Tibial nerve (tissue), 4 donors: ENCODE results near the gene HNRNPF. TPM values are rescaled to one million over a fixed set of nuclear protein-coding genes. Genes with fewer than 3 reads are reported as not detected.

ENCODE experiments used
- DNase-seq, 2 donors: peaks; one replicate each; pipeline ENCODE4 v3.0.0-alpha.2; 2019; ENCODE audit warnings: low spot score in 2 of 2
- H3K27ac ChIP-seq, 4 donors: fragments of 200-600 bp; sonication (generic) in 3 of 4; one replicate each; pipeline ENCODE4 v1.5.1; 2017 to 2019; ENCODE audit warnings: mild to moderate bottlenecking in 1 of 4
- H3K27me3 ChIP-seq, 2 donors: fragments of 200-600 bp; sonication (generic) in 1 of 2; one replicate each; pipeline versions ENCODE4 v1.5.1 to v1.6.0; 2017 to 2019
- H3K36me3 ChIP-seq, 3 donors: fragments of 200-600 bp; sonication (generic); one replicate each; pipeline ENCODE4 v1.5.1; 2018 to 2019
- H3K4me1 ChIP-seq, 4 donors: fragments of 200-600 bp; sonication (generic) in 3 of 4; one replicate each; pipeline ENCODE4 v1.5.1; 2017 to 2019
- H3K4me3 ChIP-seq, 4 donors: fragments of 200-600 bp; sonication (generic) in 3 of 4; one replicate each; pipeline ENCODE4 v1.5.1; 2017 to 2019; ENCODE audit warnings: mild to moderate bottlenecking in 1 of 4, moderate library complexity in 1 of 4
- H3K9me3 ChIP-seq, 4 donors: fragments of 200-600 bp; sonication (generic) in 3 of 4; one replicate each; pipeline ENCODE4 v1.5.1; 2017 to 2019
- EP300 ChIP-seq, 2 donors: sonication (generic); formaldehyde crosslinking; IDR thresholded peaks; one replicate each; pipeline ENCODE4 v1.6.1; 2017; ENCODE audit warnings: antibody characterized with exemption in 2 of 2, mild to moderate bottlenecking in 1 of 2
- POLR2A ChIP-seq, 2 donors: fragments of 450-650 bp; IDR thresholded peaks; one replicate each; pipeline ENCODE4 v1.6.1; 2017; ENCODE audit warnings: antibody characterized with exemption in 2 of 2, mild to moderate bottlenecking in 2 of 2, moderate library complexity in 2 of 2
- WGBS, 2 donors: methylation state at CpG; one replicate each; pipeline ENCODE4 v1.1.5; 2018; 5-methylcytosine and 5-hydroxymethylcytosine counted together
- total RNA-seq, 4 donors: library from RNA; depleted of rRNA; stranded (reverse); fragments of >200 nt; gene quantifications; one replicate each; pipeline ENCODE4 v1.1.0, GENCODE V29; 2016
- TF ChIP-seq, protein P1 (sequence below), 5 experiments: fragments of 200-600 bp in 3 of 5; fragments of 450-650 bp in 2 of 5; sonication (generic) in 3 of 5; IDR thresholded peaks; one replicate each; pipeline ENCODE4 v1.5.1; 2016 to 2019; ENCODE audit warnings: antibody characterized with exemption in 5 of 5, mild to moderate bottlenecking in 3 of 5, moderate library complexity in 2 of 5

Gene HNRNPF
- total RNA-seq, 4 donors from 2014 or later: 112 to 136 (median 134) TPM

DNA sequence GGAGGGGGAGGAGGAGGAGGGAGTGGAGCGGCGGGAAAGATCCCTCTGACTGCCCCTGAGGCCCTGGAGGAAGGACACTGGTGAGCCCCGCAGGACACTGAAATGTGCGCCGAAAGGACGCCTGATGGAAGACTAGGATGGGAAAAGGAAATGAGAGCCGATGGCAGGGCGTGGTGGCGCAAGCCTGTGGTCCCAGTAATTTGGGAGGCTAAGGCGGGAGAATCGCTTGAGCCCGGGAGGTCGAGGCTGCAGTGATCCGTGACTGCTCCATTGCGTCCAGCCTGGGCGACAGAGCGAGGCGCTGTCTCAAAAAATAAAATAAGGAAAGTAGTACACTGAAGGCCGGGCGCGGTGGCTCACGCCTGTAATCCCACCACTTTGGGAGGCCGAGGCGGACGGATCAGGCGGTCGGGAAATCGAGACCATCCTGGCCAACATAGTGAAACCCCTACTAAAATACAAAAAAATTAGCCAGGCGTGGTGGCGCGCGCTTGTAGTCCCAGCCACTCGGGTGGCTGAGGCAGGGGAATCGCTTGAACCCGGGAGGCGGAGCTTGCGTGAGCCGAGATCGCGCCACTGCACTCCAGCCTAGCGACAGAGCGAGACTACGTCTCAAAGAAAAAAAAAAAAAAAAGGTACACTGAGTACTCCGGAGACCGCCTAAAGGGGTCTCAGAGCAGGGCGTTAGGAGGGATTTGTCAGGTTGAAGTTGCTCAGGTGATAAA is 561 bp upstream of the HNRNPF start:
- no peak for DNase-seq
- no peak for TF ChIP-seq EP300 (IDR thresholded peaks at IDR 0.05)
- no peak for TF ChIP-seq POLR2A (IDR thresholded peaks at IDR 0.05)
- TF ChIP-seq, protein P1, sequence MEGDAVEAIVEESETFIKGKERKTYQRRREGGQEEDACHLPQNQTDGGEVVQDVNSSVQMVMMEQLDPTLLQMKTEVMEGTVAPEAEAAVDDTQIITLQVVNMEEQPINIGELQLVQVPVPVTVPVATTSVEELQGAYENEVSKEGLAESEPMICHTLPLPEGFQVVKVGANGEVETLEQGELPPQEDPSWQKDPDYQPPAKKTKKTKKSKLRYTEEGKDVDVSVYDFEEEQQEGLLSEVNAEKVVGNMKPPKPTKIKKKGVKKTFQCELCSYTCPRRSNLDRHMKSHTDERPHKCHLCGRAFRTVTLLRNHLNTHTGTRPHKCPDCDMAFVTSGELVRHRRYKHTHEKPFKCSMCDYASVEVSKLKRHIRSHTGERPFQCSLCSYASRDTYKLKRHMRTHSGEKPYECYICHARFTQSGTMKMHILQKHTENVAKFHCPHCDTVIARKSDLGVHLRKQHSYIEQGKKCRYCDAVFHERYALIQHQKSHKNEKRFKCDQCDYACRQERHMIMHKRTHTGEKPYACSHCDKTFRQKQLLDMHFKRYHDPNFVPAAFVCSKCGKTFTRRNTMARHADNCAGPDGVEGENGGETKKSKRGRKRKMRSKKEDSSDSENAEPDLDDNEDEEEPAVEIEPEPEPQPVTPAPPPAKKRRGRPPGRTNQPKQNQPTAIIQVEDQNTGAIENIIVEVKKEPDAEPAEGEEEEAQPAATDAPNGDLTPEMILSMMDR (IDR thresholded peaks at IDR 0.05): no peak

GRCh38 chr10:43408331-43408709 is 666 bp downstream of the HNRNPF start:
- 1% methylated on average over 29 to 31 of the region's 31 CpGs for WGBS, 2 donors
- Histone ChIP-seq H3K27me3 (no peaks in the 10 kb centered on the region), H3K4me1 (peaks cover 0 to 44% (median 30%) of the 10 kb centered on the region in 4 donors), H3K4me3 (peak overlapping the region; percentile 72 to 91 (median 88)), H3K36me3 (no peaks in the 10 kb centered on the region), H3K27ac (peak overlapping the region; percentile 90 to 99 (median 98)), H3K9me3 (no peaks in the 10 kb centered on the region)
- DNase-seq: no peak
- TF ChIP-seq, protein P1 (IDR thresholded peaks at IDR 0.05): no peak
- TF ChIP-seq EP300 (IDR thresholded peaks at IDR 0.05): no peak
- TF ChIP-seq POLR2A (IDR thresholded peaks at IDR 0.05): no peak

More for the DNA sequence above, 561 bp upstream of the HNRNPF start:
- H3K4me3 ChIP-seq: peak overlapping the region; percentile 72 to 91 (median 88)
- no peaks in the 10 kb centered on the region for H3K27me3 ChIP-seq
- 18 to 21% methylated on average over 46 of the region's 46 CpGs for WGBS, 2 donors
- H3K9me3 ChIP-seq: no peaks in the 10 kb centered on the region
- H3K27ac ChIP-seq: peak overlapping the region; percentile 90 to 99 (median 98)
- no peaks in the 10 kb centered on the region for H3K36me3 ChIP-seq
- H3K4me1 ChIP-seq: peaks cover 0 to 31% (median 20%) of the 10 kb centered on the region in 4 donors

DNA sequence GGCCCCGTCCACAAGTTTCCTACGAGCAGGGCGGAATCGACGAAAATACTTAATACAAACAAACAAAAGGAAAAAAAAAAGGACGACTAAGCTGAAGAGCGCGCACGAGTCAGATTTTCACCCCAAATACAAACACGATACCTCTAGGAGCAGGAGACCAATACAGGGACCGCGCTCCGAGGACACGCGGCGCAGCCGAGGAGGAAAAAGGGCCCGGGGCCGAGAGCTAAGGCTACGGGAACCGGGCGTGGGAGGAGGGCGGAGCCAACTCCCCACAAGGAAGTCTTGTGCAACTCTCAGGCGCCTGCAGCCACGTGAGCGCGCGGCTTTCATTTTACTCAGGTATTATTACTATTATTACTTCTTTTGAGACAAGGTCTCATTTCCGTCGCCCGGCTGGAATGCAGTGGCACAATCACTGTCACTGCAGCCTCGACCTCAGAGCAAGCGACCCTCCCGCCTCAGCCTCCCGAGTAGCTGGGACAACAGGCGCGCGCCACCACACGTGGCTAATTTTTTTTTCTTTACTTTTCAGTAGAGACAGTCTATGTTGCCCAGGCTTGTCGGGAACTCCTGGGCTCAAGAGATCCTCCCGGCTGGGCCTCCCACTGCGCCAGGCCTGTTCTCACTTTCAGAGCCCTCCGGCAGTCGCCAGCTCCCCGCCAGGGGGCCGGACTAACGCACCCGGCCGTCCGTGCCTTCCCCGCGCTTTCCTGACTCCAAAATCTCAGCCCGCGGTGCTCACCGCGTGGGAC is 1.2 kb downstream of the HNRNPF start:
- H3K36me3 ChIP-seq: peaks cover 0 to 5% (median 0%) of the 10 kb centered on the region in 3 donors
- peak; percentile 81 to 99 for TF ChIP-seq EP300 (IDR thresholded peaks at IDR 0.05)
- TF ChIP-seq POLR2A (IDR thresholded peaks at IDR 0.05): peak; percentile 75 to 79
- TF ChIP-seq, protein P1 (IDR thresholded peaks at IDR 0.05): peak in 3 of 5 experiments; percentile 15 to 71 (median 56)
- peak; percentile 90 to 93 for DNase-seq
- H3K4me1 ChIP-seq: peaks cover 0 to 49% (median 33%) of the 10 kb centered on the region in 4 donors
- H3K4me3 ChIP-seq: peak overlapping the region; percentile 72 to 91 (median 88)
- H3K27ac ChIP-seq: peak overlapping the region; percentile 90 to 99 (median 98)
- 1 to 2% methylated on average over 46 to 50 of the region's 56 CpGs for WGBS, 2 donors
- H3K9me3 ChIP-seq: no peaks in the 10 kb centered on the region
- H3K27me3 ChIP-seq: no peaks in the 10 kb centered on the region

DNA sequence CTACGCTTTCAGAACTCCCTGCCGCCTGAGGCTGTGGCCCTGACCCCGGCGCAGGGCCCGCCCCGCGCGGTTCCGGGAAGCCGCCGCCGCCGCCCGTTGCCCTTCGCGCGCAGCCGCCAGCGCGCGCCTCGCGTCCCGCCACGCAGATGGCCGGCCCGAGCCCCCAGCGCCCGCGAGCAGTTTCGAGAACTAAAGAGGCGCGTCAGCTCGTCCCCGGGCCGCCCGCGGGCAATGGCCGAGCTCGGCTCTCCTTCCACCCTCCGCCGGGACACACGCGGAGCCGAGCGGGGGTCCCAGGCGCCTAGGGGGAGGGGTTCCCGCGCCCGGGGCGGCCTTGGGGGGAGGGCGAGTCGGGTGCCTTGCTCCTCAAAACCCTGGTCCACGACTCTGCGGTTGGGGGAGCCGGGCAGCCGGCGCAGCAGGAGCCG is 1.8 kb downstream of the HNRNPF start:
- peak overlapping the region; percentile 90 to 99 (median 98) for H3K27ac ChIP-seq
- no peak for TF ChIP-seq POLR2A (IDR thresholded peaks at IDR 0.05)
- TF ChIP-seq EP300 (IDR thresholded peaks at IDR 0.05): no peak
- TF ChIP-seq, protein P1 (IDR thresholded peaks at IDR 0.05): no peak
- H3K4me3 ChIP-seq: peak overlapping the region; percentile 72 to 91 (median 88)
- peaks cover 0 to 8% (median 0%) of the 10 kb centered on the region in 3 donors for H3K36me3 ChIP-seq
- no peaks in the 10 kb centered on the region for H3K27me3 ChIP-seq
- WGBS, 2 donors: 1% methylated on average over 49 to 50 of the region's 59 CpGs
- peak in 1 of 2 donors; percentile 22 for DNase-seq
- no peaks in the 10 kb centered on the region for H3K9me3 ChIP-seq
- peaks cover 0 to 55% (median 36%) of the 10 kb centered on the region in 4 donors for H3K4me1 ChIP-seq
